Measurements from ENCODE around the gene NDUFS7.

NDUFS7 gene

DNA sequence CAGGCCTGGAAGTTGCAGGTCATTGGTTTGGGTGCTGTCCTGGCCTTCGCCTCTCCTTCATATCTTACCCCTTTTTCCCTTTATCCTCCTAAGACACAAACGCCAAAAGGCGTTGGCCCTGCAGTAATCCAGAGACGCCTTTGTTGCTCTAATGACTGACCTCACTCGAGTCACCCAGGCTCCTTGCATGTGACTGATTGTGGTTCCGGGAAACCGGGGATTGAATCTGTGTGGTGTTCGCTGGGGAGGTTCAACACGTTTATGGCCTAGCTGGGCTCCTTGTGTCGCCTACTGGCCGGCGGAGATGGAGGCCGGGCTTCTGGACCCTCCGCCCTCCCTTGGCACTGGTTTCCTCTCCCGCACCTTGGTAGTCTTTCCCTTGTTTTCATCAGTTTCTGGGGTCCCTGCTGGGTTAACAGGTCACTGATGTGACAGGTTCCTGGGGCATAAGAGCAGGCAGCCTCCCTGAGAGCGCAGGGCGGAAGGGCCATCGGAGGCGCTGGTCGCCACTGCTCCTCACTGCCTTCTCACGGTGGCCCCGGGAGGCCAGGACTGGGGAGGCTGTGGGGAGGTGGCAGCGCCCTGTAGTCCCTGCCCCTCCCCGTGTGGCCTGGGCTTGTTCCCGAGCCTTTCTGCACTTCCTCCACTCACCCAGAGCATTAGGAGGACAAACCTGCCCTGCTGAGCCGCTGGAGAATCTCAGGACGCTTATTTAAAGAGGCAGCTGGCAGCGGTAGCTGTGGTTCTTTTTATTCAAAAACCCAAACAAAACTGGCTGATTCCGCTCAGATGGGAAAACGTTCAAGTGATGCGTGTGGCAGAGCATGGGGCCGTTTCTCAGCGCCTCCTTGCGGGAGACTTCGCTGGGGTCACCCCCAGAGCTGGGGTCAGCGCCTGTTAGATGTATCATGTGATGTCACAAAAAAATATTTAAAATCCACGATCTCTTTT, 18.1 kb upstream of the NDUFS7 start:
- DNase-seq, result no peak

DNA sequence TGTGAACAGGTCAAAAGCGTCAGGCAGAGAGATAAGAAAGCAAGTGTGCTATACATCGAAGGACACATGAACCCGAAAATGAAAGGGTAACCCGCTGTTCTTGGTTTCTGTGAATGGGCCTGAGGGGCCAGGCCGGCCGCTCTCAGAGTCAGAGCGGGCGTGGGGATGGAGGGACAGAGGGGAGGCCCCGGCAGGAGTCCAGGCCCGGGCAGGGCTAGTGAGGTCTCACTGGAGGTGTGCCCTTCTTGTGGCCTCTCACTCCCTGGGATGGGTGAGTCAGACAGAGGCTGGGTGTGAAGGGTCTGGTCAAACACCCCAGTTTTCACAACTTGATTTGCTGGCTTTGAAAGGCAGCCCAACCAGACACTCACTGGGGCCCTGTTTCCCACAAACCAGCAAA, 17.4 kb upstream of the NDUFS7 start:
- DNase-seq, result no peak

DNA sequence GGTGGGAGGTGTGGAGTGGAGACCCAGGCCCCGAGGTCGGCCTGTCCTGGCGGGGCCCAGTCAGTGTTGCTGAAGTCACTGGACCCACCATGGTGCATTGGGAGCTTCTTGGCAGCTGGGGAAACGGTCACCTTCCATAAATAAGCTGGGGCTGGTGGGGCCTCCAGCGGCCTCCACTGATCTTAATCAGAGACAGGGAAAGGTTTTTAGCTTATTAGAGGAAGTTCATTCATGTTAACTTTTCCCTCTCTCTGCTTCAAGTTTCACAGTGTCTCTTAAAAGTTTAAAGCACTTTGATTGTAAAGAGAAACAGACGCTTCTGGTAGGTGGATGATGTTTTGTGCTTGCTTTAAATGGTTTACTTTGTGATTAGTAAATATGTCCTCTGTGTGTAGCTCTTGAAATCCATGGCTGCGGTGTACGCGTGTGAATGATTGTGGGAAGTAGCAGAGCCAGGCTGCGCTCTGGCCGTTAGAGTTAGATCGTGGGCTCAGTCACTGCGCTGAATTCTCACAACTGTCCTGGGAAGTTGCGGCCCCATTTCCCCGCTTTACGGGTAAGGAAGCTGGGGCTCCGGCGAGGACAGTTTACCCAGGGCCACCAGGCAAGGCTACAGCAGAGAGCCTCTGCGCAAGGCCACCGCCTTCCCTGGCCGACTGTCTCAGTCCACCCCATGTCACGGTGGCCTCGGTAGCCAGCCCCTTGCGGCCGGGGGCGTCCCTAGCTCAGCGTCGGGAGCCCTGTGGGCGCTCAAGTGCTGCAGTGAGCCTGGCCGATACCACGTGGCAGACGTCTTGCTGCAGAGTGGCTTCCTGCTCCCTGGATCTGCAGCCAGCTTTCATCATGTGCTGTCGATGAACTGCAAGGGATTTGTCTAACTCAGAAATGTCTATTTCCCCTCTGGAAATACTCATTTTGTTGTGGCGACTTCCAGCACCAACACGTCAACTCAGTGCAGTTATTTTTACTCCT, 16.5 kb upstream of the NDUFS7 start:
- no peak for DNase-seq

DNA sequence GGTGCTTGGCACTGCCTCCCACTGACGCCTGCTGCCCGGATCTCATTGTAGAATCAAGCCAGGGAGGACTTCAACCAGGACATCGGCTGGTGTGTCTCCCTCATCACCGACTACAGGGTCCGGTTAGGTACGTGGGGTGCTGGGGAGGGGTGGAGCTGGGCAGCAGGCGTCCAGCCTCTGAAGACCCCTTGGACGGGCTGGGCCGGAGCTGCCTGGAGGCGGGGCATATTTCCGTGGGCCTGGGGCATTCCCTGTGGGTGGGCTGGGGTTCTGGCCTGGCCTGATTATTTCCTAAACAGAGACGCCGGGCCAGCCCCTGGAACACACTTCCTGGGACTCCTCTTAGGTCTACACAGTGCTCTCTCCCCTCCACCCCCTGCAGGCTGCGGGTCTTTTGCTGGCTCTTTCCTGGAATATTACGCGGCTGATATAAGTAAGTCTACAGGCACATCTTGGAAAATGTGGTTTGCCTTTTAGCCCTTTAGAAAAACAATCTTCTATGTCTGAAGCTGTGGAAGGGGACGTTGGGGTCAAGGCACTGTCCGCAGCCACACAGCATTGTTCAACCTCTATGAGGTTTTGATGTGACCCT, 14.4 kb upstream of the NDUFS7 start:
- DNase-seq, result no peak

DNA sequence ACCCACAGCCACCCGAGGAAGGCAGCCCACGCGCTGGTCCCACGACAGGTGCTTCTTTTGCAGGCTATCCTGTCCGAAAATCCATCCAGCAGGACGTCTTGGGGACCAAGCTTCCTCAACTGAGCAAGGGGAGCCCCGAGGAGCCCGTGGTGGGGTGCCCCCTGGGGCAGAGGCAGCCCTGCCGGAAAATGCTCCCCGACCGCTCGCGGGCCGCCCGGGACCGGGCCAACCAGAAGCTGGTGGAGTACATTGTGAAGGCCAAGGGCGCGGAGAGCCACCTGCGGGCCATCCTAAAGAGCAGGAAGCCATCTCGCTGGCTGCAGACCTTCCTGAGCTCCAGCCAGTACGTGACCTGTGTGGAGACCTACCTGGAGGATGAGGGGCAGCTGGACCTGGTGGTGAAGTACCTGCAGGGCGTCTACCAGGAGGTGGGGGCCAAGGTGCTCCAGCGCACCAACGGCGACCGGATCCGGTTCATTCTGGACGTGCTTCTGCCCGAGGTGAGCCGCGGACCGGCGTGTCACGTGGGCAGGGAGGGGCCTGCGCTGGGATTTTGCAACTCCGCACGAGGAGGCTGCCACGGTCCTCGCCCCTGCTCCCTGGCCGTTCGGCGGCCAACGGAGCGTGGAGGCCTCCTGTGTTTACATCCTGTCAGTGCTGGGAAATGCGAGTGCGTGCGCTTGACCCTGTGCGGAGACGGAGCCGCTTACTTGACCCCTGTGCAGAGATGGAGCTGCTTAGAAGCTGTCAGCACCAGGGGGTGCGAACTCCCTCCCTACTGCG, 12.9 kb upstream of the NDUFS7 start:
- no peak for DNase-seq

DNA sequence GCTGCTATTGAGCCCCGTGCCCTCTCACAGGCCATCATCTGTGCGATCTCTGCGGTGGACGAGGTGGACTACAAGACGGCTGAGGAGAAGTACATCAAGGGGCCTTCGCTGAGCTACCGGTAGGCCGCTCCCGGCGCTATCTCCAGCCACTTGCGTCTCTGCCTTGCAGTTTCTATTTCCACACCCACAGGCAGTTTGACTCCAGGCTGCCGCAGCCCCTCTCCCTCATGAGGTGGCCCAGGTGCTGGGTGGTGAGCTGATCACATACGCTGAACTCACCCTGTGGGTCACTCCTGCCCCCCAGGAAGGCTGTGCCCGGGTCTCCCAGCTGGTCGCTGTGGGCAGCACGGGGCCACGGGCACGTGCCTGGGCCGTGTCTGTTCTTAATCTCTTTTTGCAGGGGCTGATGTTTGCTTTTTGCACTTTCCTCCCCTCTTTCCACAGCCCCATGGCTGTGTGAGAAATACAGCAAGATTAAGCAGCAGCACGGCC, 10.6 kb upstream of the NDUFS7 start:
- DNase-seq, result no peak

DNA sequence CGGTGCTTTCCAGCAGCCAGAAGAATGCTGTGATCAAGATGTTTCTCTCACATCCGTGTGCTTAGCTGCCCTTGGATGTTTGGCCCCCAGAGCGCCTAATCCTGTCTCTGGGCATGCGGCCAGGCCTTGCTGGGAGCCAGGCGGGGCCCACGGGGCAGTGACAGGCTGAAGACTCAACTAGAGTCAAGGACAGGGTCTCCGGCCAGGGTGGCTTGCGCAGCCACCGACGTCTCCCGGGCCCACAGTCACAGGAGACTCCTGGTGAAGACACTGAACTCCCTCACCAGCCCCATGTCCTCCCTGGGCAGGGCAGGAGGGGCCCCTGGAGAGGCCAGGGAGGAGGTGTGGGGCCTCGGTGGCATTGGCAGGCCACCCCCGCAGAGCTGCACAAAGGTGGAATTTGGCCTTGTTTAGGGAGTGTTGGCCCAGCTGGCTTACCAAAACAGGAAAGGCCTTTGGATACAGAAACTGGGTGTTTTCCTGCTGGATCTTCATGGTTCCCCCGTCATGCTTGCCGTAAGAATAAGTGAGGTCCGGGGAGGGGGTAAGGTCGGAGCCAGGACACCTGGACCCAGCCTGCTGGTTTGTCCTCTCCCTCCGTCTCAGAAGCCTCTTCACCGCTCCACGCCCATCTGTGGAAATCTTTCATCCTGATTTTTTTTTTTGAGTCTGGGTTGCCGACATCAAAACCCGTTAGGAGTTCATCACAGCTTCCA, 10.0 kb upstream of the NDUFS7 start:
- DNase-seq, result no peak

DNA sequence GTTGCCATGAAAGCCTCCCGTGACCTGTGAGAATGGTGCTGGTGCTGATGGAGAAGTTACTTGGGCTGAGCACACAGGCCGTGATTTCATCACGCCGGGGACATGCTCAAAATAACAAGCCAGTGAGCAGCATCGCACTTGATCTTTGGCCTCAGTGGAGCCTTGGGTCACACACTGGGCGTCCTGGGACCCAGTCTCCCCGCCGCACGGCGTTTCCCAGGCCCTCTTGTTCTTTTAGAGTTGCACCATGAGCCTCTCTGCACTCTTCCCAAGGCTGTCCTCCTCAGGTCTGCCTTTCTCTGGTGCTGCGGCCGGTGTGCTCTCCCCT, 9.5 kb upstream of the NDUFS7 start:
- DNase-seq, result no peak

DNA sequence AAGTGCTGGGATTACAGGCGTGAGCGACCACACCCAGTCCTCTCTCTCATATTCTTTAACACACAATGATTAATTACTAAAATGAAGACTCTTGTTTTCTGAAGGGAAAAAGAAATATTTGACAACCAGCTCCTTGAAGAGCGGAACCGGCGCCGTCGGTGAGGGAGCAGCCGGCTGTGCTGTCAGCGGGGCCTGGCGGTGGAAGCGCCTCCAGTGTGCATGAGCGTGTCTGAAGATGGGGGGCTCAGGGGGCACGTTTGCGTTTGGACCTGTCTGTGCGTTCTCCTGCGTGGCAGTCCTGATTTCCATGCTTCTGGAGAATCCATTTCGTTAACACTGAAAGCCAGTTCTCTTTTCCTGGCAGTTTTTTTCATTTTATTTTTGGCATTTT, 7.3 kb upstream of the NDUFS7 start:
- DNase-seq, result no peak

DNA sequence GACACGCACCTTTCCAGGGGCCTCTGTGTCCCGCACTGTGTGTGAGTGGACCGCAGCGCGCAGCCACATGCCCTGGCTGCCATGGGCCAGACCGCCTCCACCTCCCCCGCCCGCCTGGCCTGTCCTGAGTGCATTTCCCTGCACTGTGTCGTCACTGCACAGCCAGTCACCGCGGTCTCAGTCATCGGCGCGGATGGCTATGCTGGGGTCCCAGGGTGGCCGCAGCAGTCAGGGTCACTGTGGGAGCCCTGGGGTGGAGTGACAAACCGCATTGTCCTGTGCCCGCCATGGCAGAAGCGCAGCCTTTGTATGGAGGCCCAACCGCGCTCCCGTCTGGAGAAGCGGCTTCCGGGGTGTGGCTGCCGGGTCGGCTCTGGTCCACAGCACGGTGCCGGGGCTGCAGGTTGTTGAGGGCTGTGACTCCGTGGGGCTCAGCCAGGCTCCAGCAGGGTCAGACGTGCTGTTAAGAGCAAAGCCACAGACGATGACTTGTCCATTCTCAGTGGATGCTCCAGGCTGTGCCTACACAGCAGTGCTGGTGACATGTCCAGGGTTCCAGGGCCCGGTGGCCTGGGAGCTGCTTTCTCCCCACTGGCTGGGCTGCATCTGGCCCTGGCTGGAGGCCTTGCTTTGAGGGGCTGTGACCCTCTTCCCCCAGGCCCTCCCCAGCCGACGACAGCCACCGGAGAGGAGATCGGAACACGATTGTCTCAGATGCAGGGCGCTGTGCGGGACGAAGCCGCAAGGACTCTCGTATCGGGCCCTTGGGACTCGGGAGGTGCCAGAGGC, 6.3 kb upstream of the NDUFS7 start:
- DNase-seq, result no peak

DNA sequence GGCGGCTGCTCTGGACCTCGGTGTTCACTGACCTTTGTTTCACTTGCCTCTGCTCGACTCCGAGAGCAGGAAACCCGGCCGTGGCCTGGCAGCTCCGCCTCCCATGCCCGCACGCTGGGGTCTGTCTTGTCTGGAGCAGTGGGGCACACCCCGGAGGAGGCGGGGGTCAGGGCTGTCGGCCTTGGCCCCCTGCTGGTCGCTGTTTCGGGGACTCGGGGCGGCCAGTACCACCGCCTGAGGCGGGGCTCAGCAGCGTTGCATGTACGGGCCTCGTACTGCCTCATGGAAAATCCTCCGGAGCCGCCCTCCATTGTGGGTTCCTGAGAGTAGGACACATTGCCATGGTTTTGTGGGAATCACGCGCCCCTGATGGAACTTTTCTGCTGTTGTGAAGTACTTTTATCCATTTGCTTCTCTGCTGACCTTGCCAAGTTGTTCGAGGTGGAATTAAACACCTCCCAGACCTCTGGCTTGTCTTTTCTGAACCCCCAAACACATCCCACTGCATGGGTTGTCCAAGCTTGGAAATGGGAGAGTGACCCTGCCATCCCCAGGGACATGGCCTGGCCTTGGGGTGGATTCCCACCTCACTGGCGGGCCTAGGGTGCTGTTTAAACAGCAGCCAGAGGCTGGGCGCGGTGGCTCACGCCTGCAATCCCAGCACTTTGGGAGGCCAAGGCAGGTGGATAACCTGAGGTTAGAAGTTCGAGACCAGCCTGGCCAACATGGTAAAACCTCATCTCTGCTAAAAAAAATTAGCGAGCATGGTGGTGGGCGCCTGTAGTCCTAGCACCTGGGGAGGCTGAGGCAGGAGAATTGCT, 5.5 kb upstream of the NDUFS7 start:
- no peak for DNase-seq

DNA sequence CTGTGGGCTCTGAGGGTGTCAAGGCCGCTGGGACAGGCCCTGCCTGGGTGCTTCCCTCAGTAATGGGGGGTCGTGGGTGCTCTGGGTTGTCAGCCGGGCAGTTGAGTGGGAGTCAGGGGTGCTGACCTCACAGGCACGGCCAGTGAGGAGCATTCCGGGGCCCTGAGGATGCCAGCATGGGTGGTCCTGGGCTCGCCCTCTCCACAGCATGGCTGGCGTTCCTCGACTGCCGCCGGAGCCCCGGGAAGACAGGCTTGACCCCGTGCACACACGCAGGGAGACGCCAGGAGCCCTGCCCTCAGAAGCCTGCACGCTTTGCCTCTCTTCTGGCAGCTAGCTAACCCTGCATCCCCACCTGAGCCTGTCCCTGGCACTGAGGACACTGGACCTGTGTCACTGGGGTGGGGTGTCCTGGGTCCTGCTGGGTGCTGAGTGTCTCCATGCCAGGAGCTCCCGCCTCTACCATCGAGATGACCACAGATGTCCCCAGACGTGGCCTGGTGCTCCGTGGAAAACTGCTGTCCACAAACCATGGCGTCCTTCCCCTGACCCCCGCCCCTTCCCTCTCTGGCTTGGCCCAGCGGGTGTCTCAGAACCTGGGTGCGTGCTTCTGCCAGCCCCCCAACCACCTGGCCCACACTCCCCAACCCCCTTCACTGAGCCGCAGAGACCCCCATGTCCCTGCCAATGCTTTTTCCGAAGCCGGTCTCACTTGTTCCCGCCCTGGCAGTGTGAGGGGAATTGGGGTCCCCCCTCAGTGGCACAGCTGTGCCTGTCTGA, 4.4 kb upstream of the NDUFS7 start:
- DNase-seq, result no peak

DNA sequence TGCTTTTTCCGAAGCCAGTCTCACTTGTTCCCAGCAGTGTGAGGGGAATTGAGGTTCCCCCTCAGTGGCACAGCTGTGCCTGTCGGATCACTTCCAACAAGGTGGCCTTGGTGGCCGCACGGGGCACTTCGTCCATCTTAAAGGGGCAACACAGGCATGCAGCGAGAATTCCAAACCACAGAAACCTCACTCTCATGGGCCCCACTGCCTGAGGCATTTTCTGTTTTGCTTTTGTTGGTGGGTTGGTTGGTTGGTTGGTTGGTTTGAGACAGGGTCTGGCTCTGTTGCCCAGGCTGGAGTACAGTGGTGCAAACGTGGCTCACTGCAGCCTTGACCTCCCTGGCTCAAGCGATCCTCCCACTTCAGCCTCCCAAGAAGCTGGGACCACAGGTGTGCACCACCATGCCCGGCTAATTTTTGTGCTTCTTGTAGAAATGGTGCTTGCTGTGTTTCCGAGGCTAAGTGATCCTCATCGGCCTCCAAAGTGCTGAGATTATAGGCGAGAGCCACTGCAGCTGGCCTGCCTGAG, 3.7 kb upstream of the NDUFS7 start:
- no peak for DNase-seq

DNA sequence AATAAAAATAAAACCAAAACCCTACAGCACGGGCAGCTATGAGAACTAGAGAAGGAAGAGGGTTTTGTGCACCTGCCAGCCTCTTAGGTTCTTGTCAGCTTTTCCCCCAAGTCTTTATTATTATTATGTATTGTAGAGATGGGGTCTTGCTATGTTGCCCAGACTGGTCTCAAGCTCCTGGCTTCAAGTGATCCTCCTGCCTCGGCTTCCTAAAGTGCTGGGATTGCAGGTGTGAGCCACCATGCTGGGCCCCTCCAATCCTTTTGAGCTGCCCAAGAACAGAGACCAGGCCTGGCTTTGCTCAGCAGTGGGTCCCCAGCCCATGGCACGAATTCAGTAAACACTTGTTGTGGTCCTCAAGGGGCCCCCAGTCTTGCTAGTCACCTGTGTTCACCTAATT, 1.5 kb upstream of the NDUFS7 start:
- no peak for DNase-seq

DNA sequence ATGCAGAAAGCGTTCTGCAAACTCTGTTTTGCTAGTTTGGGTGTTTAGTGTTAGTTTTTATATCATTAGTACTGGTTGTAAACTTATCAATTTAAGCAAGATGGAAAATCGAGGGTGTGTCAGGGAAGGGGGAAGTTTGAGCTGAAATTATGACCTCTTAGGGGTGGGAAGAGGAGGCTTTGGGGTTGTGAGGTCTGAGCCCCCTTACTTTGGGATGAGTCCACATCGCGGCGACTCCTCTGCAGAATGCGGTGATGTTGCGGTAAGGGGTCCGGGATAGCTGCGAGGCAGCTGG, 743 bp upstream of the NDUFS7 start:
- DNase-seq, result no peak

DNA sequence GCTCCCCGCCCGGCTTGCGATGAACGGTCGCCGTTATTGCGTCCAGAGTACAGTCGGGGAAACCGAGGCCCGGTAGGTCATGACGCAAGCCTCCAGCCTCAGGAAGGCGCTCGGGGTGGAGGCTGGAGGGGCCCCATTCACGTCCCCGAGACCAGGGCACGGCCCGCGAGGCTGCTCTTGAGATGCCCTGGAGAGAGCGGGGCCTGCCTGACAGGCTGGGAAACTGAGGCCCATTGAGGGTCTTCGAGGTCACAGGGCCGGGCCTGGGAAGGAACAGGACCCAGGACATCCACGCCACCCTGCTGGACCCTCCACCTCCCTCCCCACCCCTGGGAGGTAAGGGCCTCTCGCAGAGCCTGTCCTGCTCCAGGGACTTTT, 367 bp downstream of the NDUFS7 start:
- no peak for DNase-seq

DNA sequence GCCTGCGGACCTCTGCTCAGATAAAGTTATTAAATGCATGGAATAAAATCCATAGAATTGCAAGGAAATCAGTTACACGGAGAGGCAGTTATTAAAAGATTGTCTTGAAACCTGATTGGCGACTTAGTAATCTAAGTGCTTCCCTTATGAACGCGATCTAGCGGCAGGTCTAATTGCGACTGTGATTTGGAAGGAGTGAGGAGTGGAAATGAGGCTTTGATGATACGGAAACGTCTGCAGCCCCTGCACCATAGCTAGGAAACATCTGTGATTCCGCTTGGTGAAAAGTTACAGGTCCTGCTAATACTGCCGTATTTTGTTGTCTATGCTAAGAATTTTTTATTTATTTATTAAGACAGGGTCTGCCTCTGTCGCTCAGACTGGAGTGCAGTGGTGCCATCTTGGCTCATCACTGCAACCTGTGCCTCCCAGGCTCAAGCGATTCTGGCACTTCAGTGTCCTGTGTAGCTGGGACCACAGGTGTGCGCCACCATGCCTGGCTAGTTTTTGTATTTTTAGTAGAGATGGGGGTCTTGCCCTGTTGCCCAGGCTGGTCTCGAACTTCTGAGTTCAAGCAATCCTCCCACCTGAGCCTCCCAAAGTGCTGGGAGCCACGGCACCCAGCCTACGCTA, 887 bp downstream of the NDUFS7 start:
- DNase-seq, result no peak

DNA sequence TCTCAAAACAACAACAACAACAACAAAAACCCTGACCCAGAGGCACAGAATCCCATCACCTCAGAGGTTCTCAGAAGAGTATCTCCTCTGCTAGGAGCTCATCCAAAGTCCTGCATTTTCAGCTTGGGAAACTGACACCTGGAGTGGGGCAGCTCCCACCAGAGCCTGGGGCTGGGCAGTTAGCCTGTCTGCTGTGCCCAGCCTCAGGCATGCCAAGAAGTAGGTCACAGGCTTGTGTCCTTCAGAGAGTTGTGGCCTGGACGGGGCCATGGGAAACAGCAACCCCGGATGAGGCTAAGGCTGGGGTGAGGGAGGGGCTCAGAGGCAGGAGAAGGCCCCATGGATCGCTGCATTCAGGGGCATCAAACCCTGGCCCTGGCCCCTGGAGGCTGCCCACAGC, 2.1 kb downstream of the NDUFS7 start:
- no peak for DNase-seq
